NCI-H187 (cell line): ENCODE measurements around the gene MAP3K9.
"Not testable (repeated sequence)": the region's sequence is repeated elsewhere in the genome, so short reads cannot be mapped to it uniquely, and the experiment has no call there.

Experiments used
- DNase-seq, 2 experiments: peaks; one replicate each; lab custom pipeline; 2025; lab: John Stamatoyannopoulos, UW

MAP3K9 gene

DNA sequence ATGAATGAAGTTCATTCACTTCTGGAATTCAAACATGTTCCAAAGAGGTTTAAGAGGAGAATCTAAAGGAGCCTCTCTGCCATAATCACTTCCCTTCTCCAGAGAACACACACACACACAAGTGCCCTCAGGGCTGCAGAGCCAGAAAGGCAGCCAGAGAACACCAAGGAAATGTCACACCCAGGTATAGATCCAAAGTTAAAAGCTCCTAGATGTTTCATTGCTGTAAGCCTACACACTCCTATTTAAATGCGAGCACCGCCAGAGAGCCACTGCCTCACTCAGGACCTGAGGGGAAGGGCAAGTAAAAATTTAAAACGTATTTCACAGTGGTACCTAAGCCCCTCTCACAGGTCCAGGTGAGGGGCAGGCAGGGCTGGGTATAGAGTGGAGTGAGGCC lies 85.2 kb downstream of the MAP3K9 start:
- no peak for DNase-seq

DNA sequence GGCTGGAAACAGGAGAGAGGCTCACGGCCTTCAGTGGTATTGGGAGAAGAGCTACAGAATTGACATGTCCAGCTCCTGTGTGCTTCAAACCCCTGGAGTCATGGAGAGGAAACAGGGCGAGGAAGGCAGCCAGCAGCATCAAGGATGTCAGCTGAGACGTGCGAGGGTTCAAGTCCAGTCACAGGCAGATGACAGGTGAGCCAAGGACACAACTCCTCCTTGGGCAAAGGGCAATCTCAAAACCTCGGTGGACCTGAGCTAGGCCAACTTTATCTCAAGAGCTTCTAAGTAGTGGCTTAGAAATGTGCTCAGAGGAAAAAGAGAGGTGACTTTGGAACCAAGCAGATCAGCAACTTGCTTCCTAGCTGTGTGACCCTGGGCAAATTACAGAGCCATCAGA lies 86.0 kb downstream of the MAP3K9 start:
- no peak for DNase-seq

DNA sequence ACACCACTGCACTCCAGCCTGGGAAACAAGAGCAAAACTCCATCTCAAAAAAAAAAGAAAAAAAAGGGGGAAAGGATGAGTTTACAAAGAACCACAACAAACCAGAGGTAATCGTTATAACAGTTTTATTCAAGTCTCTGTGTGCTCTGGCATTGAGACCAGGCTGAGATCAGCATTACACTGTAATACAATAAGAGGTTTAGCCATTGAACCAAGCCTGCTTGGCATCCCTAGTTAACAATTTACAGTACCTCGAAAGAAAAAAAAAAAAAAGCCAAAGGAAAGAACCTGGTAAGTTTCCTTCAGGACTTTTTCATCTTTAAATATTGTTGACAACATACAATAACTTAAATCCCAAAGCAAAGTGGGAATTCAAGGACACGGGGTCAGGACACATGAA lies 86.9 kb downstream of the MAP3K9 start:
- no peak for DNase-seq

DNA sequence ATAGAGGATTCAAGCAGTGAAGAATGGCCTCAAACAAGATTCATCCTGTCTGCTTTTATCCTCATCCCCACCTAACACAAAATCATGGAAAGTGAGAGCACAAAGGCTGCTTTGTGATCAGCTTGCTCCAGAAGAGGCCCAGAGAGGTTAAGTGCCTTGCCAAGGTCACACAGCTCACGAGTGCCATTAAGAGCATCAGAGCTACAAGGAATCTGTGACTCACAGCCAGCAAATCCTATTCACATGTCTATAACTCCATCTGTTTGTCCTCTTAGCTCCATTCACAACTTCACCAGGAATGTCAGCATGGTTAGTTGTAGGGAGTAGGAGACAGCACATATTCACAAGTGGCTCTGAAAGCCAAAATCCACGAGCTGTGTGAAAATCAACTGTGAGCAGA lies 87.8 kb downstream of the MAP3K9 start:
- DNase-seq, result no peak

DNA sequence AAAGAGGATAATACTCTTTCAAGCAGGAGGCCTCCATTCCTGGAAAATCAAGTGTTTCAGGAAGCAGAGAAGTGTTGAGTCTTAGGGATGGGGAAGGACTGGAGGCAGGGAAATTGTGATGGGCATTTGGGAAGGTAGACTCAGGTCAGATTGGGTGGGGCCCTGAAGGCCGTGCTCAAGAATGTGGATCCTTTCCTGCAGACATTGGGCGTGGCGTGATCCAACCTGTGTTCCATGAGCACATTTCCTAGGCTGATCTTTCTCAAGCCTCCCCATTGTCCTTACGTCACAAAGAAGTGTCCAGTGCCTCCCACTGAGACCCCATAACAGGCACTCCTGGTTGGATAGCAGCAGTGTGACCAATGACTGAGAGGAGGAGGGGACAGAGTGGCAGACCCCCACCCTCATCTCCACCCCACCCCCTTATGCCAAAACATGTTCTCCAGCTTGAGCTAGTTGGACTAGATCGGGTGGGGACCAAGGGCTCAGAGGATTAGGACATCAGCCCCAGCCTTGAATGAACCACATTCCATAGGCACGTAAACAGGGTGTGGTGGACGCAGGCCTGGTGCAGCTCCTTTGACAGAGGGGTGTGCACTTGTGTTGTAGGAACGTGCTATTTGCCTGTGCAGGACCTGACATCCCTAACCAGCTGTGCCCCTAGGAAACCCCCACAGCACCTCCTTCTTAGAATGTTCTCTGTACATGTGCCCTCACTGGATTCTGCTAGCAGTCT lies 90.8 kb downstream of the MAP3K9 start:
- no peak for DNase-seq

DNA sequence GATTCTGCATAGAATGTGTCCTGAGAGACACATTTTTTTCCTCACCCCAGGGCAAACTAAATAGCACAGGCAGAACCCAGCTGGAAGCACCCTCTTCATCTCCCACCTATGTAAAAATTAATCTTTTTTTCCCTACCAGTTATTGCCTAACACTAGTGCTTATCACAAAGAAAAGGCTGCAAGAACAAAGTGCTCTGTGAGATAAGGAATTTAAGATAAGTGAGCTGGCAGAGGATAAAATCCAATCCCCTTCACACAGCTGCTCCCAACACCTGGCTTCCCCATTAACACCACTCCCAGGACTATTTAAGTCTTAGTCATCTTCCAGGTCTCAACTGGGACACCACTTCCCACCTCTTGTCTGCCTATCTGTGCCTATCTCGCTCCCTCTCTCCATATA lies 92.4 kb downstream of the MAP3K9 start:
- no peak for DNase-seq

DNA sequence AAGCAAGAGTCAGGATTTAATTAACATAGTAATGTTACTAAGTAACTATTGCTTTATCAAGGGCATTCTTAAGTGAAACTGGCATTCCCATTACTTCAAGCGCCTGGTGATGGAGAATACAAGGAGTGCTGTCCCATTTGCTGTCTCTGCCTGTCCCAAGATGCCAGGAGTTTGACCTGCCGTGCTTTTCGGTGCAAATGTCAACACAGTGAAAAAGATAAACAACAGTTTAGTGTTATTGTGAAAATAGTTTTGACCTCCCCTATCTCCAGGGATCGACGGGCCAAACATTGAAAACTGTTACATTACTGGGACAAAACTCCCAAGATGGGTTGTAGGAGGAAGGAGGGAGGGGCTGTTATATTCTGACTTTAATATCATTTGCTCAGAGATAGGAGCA lies 92.8 kb downstream of the MAP3K9 start:
- DNase-seq, result no peak

DNA sequence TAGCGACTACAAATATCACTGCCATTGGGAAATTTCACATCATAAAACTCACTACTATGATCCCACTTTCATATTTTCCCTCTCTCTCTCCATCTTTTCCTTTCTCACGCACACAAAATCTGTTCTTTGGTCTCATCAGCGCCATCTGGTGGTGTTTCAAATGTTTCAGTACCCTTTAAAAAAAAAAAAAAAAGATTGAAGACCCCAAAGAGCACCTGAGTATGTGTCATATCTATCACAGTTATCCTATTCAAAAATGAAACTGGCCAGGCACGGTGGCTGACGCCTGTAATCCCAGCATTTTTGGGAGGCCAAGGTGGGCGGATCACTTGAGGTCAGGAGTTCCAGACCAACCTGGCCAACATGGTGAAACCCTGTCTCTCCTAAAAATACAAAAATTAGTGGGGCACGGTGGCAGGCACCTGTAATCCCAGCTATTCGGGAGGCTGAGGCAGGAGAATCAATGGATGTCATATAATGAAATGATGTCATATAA lies 95.2 kb downstream of the MAP3K9 start:
- DNase-seq, result peak; percentile 15 to 26

DNA sequence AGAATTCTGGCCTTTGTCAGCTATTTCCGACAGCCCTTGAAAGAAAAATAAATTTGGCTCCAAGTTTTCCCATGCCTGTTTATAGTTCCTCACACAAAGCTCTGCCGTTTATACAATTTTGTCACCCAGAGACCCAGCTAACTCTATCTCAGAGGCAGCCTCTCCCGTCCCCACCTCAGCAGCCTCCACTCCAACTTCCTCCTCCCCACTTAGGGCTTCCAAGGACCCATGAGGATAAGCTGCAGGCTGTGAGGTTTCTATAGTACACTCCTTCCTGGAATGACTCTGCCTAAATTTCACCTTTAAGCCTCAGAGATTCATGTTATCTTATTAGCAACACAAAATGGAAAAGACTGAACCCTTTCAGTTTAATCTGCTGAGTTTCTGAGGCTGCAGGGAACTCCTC lies 95.8 kb downstream of the MAP3K9 start:
- DNase-seq, result no peak

DNA sequence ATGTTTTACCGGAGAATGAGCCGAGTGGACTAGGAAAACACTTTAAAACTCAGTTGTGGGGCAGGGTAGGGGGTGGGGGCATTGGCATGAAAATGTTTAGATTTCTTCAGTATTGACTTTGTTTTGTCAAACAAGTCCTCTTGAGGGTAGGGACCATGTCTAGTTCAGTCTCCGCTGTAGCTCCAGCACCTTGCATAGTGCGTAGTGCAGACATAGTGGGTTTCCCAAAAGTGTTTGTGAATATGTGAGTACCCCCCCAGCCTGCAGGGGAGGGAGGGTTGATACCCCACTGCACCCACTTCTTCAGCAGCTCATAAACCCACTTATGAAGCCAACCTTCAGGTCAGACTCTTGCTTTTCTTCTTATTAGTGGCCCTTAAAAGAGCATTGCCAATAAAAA lies 96.2 kb downstream of the MAP3K9 start:
- DNase-seq, result no peak

DNA sequence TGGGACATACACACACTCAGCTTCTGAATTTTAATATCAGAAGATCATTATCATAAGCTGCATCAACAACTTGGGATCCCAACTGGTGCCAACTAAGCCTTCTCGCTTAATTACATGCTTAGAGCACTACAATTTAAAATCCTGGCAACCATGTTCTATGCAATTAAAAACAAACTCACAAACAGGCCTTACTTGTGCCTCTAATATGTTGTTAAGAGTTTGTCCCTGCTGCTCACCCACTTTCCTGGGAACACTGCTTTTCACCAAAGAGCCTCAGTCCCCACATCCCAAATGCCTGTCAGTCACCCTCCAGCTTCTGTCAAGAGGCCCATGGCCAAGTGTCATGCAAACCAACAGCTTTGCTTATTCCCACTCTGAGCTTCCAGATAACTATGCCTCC lies 97.9 kb downstream of the MAP3K9 start:
- DNase-seq, result no peak

DNA sequence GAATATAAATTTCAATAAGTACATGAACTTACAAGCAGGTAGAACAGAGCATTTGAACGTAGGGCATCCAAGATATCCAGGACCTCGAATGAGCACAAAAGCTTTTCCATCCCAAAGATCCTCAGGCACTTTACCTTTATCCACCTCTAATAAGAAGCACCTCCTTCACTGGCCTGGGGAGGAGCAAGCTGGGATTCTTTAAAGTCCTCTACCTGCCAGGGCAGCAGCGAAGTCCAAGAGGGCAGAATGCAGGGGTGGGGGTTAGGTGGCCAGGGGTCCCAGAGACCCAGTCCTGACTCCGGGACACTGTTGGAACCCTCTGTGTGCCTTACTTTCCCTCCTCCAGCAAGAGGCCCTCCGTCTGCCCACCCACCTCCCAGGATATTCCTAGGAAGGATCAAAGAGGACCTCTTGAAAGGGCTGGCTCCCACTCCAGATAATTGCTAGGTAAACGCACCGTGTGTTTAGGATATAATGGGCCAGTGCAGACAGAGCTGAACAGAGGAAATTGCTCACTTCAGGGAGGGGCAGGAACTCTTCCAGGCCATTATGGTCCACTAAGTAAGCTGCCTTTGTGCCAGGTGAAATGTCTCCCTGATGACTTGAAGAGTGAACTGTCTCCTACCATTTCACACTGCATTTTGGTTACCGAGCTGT lies 99.5 kb downstream of the MAP3K9 start:
- peak; percentile 90 to 96 for DNase-seq

DNA sequence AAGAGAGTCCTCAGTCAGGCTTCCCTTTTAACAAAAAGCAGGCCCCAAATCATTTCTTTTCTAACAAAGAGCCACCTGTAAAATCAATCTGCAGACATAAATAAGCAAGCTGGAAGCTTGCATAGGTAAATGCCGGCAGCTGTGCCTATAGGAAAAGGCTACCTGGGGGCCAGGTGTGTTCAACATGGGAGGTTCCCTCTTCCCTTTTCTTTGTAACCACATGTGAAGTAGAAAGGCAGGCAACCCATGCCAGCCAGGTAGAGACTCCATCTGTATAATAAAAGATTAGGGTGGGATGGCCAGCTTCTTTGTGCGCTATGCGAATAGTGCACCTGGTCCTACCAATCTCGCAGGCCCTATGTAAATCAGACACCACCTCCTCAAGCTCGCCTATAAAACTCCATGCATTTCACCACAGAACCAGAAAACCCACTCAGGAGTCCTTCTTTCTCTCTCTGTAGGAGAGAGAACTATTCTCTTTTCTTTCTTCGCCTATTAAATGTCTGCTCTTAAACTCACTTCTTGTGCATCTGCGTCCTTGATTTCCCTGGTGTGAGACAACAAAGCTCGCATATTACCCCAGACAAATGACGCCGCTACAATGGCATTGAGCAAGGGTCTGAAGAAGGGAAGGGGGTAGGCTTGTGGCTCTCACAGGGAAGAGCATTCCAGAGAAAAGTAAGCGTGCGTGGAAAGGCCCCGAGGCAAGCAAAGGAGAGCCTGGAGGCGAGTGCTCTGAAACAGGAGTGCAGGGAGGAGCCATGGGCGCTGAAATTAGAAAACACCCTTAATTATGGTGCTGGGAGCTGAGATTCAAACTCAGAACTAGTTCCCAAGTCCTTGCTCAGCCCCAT lies 100.4 kb downstream of the MAP3K9 start:
- peak; percentile 37 to 47 for DNase-seq

DNA sequence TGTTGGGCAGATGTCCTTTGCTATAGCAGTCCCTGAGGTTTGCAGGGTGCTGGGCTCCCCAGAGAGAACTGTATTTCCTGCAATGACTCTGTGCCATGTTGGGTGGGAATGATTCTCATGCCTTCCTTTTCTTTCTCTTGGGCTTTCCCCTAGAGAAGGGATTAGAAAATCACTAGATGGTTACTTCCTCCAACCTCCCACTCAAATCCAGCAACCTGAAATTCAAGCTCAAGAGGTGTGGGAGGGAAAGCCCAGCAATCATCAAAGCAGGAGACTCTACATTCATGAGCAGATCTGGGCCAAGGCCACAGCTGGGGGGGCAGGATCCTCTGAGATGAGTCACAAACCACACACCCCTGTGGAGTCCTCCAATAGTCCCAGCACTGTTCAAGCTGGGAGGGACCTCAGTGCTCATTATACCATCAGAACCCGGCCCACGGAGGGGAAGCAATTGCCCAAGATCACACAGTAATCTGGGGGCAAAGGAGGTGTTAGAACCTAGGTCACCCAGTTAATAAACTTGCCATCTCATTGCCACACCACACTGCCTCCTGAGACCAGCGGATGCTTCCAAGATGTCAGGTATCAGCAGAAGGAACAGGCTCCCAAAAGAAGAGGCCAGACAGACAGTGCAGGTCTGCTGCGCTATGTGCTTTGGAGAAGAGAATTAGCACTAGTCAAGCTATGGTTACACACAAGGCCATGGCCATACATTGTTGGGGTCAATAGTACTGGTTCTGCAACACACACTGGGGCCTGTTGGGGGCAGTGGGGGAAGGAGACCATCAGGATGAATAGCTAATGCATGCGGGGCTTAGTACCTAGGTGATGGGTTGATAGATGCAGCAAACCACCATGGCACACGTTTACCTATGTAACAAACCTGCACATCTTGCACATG lies 101.9 kb downstream of the MAP3K9 start:
- no peak for DNase-seq

DNA sequence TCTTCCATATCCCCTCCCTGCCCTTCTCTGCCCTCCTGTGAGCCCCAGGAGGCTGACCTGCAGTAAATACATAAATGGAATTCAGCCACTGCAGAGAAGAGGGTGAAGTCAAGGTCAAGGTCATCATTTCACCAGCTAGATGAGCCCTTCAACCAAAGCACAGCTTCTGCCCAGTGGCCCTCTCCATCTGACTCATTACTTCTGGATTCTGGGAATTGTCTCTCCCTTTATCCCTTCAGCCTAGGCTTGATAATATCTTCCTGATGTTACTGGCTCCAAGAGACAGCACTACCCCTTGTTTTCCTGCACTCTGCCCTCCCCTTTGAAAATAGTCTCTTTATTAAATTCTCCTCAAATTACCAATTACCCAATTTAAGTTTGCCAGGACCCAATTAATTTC lies 103.1 kb downstream of the MAP3K9 start:
- DNase-seq, result no peak

DNA sequence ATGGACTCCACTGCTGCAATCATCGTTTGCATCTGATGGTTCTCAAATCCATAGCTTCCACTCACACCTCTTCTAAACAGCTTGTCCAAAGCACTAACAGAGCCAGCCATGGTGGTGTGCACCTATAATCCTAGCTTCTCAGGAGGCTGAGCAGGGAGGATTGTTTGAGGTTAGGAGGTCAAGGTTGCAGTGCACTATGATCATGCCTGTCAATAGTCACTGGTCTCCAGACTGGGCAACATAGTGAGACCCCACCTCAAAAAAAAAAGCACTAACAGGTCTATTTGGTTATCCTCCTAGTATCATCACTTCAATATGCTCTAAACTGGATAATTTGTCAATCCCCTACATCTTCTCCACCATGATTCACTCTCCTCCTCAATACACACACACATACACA lies 104.4 kb downstream of the MAP3K9 start:
- DNase-seq, result no peak

DNA sequence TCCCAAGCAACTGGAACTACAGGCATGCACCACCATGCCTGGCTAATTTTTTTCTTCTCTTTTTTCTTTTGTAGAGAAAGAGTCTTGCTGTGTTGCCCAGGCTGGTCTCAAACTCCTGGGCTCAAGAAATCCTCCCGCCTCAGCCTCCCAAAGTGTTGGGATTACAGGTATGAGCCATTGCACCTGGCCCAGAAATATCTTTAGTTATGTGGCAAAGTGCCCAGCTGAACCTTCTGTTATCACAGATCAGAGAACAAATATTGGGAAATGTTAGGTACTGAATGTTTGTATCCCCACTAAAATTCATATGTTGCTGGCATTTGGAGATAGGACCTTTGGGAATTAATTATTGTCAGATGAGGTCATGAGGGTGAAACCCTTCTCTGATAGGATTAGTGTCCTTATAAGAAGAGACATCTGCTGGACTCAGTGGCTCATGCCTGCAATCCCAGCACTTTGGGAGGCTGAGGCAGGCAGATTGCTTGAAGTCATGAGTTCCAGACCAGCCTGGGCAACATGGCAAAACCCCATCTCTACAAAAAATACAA lies 105.6 kb downstream of the MAP3K9 start:
- not testable (repeated sequence) for DNase-seq

DNA sequence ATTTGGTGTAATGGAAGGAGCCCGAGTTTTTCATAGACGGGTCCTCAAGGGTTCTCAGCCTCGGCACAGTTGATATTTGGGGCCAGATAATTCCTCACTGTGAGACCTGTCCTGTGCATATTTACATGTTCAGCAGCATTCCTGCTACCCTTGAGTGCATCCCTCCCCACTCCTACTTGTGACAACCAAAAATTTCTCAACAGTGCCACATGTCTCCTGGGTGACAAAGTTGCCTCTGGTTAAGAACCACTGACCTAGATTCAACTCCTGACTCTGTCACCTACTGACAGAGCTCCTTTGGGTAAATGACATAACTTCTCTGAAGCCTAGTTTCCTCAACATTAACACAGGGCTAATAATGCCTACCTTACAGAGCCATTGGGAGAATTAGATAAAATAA lies 107.2 kb downstream of the MAP3K9 start:
- DNase-seq, result no peak

DNA sequence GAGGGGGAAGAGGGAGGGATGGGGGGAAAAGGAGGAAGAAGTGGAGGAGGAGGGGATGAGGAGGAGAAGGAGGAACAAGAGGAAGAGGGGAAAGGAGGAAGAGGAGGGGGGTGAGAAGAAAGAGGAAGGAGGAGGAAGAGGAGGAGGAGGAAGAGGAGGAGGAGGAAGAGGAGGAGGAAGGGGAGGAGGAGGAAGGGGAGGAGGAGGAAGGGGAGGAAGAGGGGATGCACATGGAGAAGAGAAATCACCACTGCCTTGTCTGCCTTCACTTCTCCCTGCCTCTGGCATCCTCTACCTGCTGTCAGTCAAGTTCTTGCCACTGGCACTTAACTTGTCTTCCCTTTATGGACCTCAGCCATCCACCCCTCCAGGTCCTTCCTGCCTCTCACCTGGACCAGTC lies 107.7 kb downstream of the MAP3K9 start:
- no peak for DNase-seq

DNA sequence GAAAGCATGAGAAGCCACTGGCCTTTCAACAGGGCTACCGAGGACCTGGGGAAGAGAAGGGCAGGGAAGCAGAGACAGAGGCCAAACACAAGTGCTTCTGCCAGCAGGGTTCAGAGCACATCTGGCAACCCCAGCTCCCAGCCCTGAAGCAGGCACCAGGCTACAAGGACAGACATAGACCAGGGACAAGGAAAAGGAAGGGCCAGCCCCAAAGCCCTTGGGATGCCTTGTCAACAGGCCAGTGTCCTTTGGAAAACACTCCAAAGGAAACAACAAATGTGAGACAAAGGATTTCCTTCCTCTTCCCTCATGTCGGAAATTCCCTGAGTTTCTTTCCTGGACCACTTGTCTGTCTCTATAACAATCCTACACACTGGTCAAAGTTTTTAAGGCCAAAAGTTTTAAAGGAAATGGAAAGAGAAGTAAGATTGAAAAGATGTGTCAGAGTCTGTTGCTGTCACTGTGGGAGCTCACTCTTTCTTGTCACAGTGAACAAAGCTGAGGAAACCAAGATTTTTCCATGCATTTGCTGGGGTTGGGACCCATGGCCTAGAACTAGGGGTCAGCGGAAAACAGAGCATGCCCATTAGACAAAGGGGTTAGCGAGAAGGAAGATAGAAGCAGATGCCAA lies 108.2 kb downstream of the MAP3K9 start:
- DNase-seq, result no peak

DNA sequence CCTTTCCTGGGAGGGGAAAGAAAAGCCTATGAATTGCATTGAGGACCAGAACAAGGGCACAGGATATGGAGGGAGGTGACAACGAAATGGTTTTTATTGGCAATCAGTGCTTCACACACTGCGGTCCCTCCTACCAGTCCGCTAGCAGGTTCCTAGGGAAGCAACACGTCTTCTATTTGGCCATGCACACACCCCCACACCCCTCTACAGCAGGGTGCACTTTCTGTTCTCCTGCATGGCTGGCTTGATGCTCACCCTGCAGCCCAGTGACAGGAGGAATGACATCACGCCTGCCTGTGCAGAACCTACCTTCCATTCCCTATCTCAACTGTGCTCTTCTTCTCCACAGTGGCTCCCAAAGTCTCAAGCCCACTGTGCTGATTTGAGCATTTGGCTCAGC lies 109.7 kb downstream of the MAP3K9 start:
- DNase-seq, result no peak
